ENCODE results near the gene FBXO30.

GRCh38 chr6:145818796-145819195, 4.2 kb upstream of the FBXO30 start:
- TF ChIP-seq POLR2AphosphoS5 (IDR thresholded peaks at IDR 0.05; ENCODE audit: low read depth, low read length) (no peak), POLR2A (IDR thresholded peaks at IDR 0.05; ENCODE audit: low read depth, low read length) (no peak)
